SK-N-SH treated with all-trans-retinoic acid at 6 μM for 48 hours (cell line): ENCODE data around the gene FOXJ3.

Source experiments
- GLIS3 ChIP-seq: fragments of 250-450 bp; sonication (Bioruptor Pico); IDR thresholded peaks from 2 replicates; pipeline ENCODE4 v1.5.0; 2020; ENCODE audit warnings: mild to moderate bottlenecking, moderate library complexity
- RARB ChIP-seq: fragments of 250-450 bp; sonication (Bioruptor Pico); IDR thresholded peaks from 2 replicates; pipeline ENCODE4 v1.8.0; 2021; ENCODE audit warnings: mild to moderate bottlenecking, moderate library complexity

GRCh38 chr1:42263019-42263418 lies 72.0 kb downstream of the FOXJ3 start:
- TF ChIP-seq RARB (CRISPR knock-in tag) (no peak), GLIS3 (CRISPR knock-in tag) (no peak)
